Mucosa of descending colon (tissue), 3 donors: ENCODE data around the gene PLEKHH2. TPM values are rescaled to one million over a fixed set of nuclear protein-coding genes. Genes with fewer than 3 reads are reported as not detected.
A peak's percentile ranks its signal among the peaks of the same experiment; 100 is the strongest.
"Not testable (repeated sequence)": the region's sequence is repeated elsewhere in the genome, so short reads cannot be mapped to it uniquely, and the experiment has no call there.

Experiments
- ATAC-seq: fragments of 200-7000 bp; cut with Tn5 transposase; one replicate; pipeline ENCODE4 v1.9.1; 2020; ENCODE audit warnings: mild to moderate bottlenecking, moderate library complexity
- DNase-seq, 3 donors: peaks; one replicate each; pipeline ENCODE4 v3.0.0-alpha.2; 2020
- H3K36me3 ChIP-seq: fragments of 200-600 bp; one replicate; pipeline ENCODE4 v1.8.0; 2021; ENCODE audit warnings: low read depth, mild to moderate bottlenecking
- H3K4me1 ChIP-seq: fragments of 200-600 bp; one replicate; pipeline ENCODE4 v1.8.0; 2021; ENCODE audit warnings: low read depth, mild to moderate bottlenecking
- H3K4me3 ChIP-seq: fragments of 200-600 bp; one replicate; pipeline ENCODE4 v1.8.0; 2021; ENCODE audit warnings: mild to moderate bottlenecking
- H3K9me3 ChIP-seq: fragments of 200-600 bp; one replicate; pipeline ENCODE4 v1.8.0; 2021; ENCODE audit warnings: mild to moderate bottlenecking
- CTCF ChIP-seq: fragments of 200-600 bp; IDR thresholded peaks from one replicate; pipeline ENCODE4 v1.8.0; 2022; ENCODE audit warnings: antibody characterized with exemption, mild to moderate bottlenecking
- intact Hi-C, 2 donors: fragments of 100-400 bp; cut with DNase I in 1 of 2; cut with micrococcal nuclease in 1 of 2; formaldehyde crosslinking; loops; one replicate each; pipeline versions ENCODE4 v1.11.0 to v1.11.1; 2022; cut with DNase I, micrococcal nuclease
- total RNA-seq, 3 donors: library from RNA; stranded (reverse); fragmentation: NEBNext Ultra II Directional in 2 of 3; extraction: Animal tissue kit (Norgen Biotek cat#: 25700) in 2 of 3; gene quantifications; one replicate each; pipeline versions ENCODE4 v1.2.1 to v1.2.4, GENCODE V29; 2021 to 2023
- donor health status: DM: no; HTN: no; CAD: no; lungs with moderate emphysema.
- donor health status: DM: no; HTN: no; CAD: no.
- donor health status: DM: no; HTN: yes; CAD: no.

The PLEKHH2 gene
- total RNA-seq, 3 donors from 2014 or later, result 2.6 to 25.6 (median 4.1) TPM

GRCh38 chr2:43631618-43632317 lies 5.3 kb upstream of the PLEKHH2 start:
- no peak for DNase-seq

GRCh38 chr2:43634604-43635306 lies 2.3 kb upstream of the PLEKHH2 start:
- intact Hi-C loops, result no loop called here
- ATAC-seq, result peak; percentile 38
- DNase-seq, result no peak

More at GRCh38 chr2:43631618-43632317, 5.3 kb upstream of the PLEKHH2 start:
- no peaks in the 10 kb centered on the region for H3K36me3 ChIP-seq
- ATAC-seq, result no peak
- H3K4me3 ChIP-seq, result no peak overlapping the region
- peaks cover 12% of the 10 kb centered on the region for H3K4me1 ChIP-seq
- no peak for TF ChIP-seq CTCF
- intact Hi-C loops, result no loop called here
- no peaks in the 10 kb centered on the region for H3K9me3 ChIP-seq

GRCh38 chr2:43636153-43636552 lies 907 bp upstream of the PLEKHH2 start:
- H3K4me1 ChIP-seq, result peaks cover 20% of the 10 kb centered on the region
- intact Hi-C loops, ATAC-seq, H3K9me3 ChIP-seq, DNase-seq, H3K4me3 ChIP-seq, H3K36me3 ChIP-seq: not testable (repeated sequence)

More at GRCh38 chr2:43634604-43635306, 2.3 kb upstream of the PLEKHH2 start:
- H3K36me3 ChIP-seq, result no peaks in the 10 kb centered on the region
- no peak for TF ChIP-seq CTCF
- peaks cover 3% of the 10 kb centered on the region for H3K9me3 ChIP-seq
- no peak overlapping the region for H3K4me3 ChIP-seq
- peaks cover 20% of the 10 kb centered on the region for H3K4me1 ChIP-seq

GRCh38 chr2:43636621-43637020 lies 439 bp upstream of the PLEKHH2 start:
- no peak for TF ChIP-seq CTCF
- no peak for DNase-seq
- peak; percentile 35 for ATAC-seq
- Histone ChIP-seq H3K9me3 (peaks cover 3% of the 10 kb centered on the region), H3K4me1 (peaks cover 20% of the 10 kb centered on the region), H3K36me3 (no peaks in the 10 kb centered on the region), H3K4me3 (no peak overlapping the region)
- intact Hi-C loops, result no loop called here

GRCh38 chr2:43642363-43642762 lies 5.3 kb downstream of the PLEKHH2 start:
- Histone ChIP-seq H3K4me3 (no peak overlapping the region), H3K4me1 (peaks cover 5% of the 10 kb centered on the region), H3K9me3 (peaks cover 3% of the 10 kb centered on the region), H3K36me3 (no peaks in the 10 kb centered on the region)
- no peak for ATAC-seq
- DNase-seq, result no peak
- TF ChIP-seq CTCF, result no peak
- intact Hi-C loops, result no loop called here

- no peak for ATAC-seq
- TF ChIP-seq CTCF, result no peak
These were observed 6.6 kb downstream of the PLEKHH2 start for GRCh38 chr2:43643680-43644079.

More at GRCh38 chr2:43643680-43644079, 6.6 kb downstream of the PLEKHH2 start:
- DNase-seq, result no peak
- intact Hi-C loops, result no loop called here
- no peak overlapping the region for H3K4me3 ChIP-seq
- no peaks in the 10 kb centered on the region for H3K36me3 ChIP-seq
- H3K9me3 ChIP-seq, result peaks cover 3% of the 10 kb centered on the region
- H3K4me1 ChIP-seq, result no peaks in the 10 kb centered on the region
